GM19025 (cell line): Measurements from ENCODE around the gene CDH24.

Experiments
- ATAC-seq: cut with Tn5 transposase; IDR thresholded peaks from one replicate; pipeline ENCODE4 v1.9.1; 2021; ENCODE audit warnings: mild to moderate bottlenecking, low read depth, moderate library complexity; ENCODE audit not compliant: unreplicated experiment

CDH24 gene

DNA sequence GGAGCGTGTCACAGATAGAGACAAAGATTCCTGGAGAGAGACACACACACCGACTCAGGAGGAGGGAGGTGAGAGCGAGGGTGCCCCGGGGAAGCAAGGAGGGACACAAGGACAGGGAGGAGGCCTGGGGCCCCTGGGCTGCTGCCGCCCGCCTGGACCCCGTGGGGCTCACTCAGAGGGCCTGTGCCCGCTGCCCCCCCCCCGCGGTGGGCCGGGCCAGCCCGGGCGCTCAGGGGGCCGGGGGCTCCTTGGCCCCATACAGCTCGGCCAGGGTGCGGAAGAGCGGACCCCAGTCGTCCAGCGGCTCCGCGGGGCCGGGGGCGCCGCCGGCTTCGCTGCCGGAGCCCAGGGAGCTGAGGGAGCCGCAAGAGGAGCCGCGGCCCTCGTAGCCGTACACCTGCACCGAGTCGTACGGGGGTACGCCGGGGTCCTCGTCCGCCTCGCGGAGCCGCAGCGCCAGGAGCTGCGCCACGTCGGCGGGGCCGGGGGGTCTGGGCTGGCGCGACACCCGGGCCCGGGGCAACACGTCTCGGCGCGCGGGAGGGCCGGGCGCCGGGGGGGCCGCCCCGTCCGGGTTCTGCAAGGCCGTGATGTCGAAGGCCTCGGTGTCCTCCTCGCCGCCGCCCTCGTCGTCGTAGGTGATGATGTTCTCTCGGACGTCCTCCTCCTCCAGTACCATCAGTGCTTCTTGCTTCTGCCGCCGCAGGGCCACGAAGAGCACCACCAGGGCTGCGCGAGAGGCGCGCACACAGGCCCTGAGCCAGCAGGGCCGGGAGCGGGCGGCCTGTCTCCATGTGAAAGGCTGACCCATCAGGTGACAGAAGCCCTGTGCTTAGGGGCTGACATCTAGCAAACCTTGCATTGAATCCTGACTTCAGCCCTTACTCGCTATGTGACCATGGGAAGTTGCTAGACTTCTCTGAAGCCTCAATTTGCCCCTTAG lies 9.3 kb downstream of the CDH24 start:
- no peak for ATAC-seq

DNA sequence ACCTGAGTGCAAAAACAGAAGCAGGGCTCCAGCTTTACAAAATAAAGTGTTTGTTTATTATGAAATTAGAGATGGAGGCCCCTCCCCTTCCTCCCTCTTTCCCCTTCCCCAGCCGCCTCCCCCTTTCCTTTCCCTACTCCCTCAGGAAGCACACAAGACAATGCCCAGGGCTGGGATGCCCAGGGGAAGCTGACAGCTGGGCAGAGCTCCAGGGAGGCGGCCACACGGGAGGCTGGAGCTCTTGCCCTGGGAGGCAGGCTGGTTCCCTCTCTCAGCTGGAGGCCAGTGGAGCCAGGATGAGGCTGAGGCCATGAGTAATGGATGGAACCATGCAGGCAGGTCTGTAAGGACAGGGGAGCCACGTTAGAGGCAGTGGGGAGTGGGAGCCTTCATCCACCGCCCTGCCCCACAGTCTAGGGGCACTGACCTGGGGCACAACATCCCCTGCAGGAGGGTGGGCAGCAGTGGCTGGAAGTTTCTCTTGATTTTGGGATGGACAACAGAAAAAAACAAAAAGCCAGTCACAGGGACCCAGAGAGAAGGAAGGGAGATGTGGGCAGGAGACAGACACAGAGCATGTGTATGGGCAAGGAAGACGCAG lies 10.2 kb downstream of the CDH24 start:
- ATAC-seq, result no peak

DNA sequence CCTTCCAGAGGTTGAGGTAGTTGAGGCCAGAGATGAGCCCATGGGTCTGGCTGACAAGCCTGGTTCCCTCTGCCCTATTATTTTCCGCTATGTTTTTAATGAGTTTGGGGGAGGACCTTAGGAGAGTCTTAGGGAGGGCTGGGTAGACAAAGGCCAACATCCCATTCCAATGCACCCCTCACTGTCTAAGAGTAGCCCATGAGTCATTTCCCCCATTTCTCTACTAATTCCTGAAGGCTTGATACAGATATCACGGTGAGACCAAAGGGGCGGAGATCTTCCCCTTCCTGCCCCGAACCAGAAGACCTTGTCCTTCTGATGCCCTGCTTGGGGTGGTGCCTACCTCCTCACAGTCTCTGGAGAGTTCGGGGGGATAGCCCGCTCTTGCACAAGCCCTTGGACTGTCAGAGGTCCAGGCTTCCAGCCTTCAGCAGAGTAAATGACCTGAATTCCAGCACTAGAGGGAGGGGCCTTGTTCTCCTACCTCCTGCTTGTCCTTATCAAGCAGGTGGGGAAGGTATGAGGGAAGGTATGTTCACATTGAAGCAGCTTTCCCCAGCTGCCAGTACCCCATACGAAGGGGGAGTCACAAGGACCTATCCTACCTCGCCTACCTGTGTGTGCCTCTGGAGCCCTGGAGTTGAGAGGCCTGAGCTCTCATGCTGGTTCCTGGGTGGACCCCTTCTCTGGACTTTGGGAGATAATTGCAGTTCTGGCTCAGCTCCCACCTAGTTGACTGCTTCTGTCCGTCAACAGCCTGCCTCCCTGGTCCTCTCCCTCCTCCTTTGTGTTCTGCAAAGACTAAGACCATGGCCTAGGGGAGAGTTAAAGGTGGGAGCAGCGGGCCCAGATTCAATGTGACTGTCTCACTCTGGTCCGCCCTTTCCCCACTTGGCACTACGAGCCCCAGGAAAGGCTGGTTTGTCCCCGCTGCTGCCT lies 11.6 kb downstream of the CDH24 start:
- ATAC-seq, result no peak

DNA sequence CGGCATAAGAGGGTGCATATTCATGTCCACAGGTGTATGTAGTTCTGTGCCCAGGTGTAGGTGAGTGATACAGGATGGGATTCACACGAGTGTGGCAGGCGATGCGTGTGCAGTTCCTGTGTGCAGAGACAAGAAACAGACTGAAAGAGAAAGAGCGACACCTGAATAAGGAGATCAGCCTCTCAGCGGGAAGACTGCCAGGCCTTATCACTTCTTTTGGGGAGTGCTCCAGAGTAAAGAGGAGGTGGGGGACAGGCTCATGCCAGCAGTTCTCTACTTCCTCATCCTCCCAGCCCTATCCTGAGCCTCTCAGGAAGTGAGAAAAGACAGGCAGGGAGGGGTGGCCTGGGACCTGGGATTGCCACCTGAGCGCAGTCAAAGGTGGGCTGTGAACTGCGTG lies 12.5 kb downstream of the CDH24 start:
- ATAC-seq, result no peak

GRCh38 chr14:23043754-23044153 lies 13.6 kb downstream of the CDH24 start:
- ATAC-seq, result no peak

GRCh38 chr14:23043145-23043544 lies 14.2 kb downstream of the CDH24 start:
- no peak for ATAC-seq

DNA sequence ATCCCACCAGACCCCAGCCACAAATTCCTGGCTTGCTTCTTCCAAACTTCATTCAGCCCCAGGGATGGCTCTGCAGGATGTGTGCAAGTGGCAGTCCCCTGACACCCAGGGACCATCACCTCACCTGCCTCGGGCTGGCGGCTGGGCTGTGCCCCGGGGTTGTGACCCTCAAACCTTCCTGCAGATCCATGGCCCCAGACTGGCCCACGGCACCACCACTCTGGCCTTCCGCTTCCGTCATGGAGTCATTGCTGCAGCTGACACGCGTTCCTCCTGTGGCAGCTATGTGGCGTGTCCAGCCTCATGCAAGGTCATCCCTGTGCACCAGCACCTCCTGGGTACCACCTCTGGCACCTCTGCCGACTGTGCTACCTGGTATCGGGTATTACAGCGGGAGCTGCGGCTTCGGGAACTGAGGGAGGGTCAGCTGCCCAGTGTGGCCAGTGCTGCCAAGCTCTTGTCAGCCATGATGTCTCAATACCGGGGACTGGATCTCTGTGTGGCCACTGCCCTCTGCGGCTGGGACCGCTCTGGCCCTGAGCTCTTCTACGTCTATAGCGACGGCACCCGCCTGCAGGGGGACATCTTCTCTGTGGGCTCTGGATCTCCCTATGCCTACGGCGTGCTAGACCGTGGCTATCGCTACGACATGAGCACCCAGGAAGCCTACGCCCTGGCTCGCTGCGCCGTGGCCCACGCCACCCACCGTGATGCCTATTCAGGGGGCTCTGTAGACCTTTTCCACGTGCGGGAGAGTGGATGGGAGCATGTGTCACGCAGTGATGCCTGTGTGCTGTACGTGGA lies 15.0 kb downstream of the CDH24 start, which contains the start of gene PSMB11:
TSS of gene PSMB11 (plus strand) at position 51 of the 804 bp plus-strand sequence. CDS start at position 65, 14 bp downstream.
- no peak for ATAC-seq

DNA sequence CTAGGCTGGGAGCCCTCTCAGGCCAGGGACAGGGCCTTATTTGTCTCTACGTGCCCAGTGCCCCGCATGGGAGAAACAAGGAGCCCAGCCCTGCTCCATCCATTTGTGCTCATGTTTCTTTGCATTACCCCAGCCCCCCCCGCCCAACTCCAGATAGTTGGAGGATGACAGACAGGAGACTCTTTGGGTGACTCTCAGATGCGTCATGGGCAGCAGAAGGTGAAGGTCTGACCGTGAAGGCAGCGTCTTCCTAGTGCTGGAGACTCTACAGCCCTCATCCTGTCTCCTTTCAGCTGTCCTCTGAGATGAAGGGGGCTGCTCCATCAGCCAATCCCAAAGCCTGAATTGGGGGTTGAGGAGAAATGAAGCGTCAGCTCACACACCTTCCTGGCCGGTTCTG lies 15.6 kb downstream of the CDH24 start:
- ATAC-seq, result no peak

DNA sequence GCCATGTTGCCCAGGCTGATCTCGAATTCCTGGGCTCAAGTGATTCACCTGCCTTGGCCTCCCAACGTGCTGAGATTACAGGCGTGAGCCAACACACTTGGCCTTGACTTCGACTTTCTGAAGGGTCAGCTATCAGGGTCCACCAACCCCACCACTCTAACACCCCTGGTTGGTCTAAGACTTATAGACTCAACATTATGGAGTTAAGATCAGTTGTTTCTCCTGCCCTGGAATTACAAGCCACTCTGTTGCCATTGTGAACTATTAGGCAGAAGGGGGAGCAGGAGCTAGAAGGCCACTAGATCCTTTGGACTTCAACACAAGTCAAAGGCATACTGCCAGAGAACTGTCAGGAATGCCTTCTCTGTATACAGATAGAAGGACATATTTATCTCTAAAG lies 17.2 kb downstream of the CDH24 start:
- ATAC-seq, result no peak

- ATAC-seq, result no peak
Measured at GRCh38 chr14:23035303-23036144, 21.8 kb downstream of the CDH24 start.

DNA sequence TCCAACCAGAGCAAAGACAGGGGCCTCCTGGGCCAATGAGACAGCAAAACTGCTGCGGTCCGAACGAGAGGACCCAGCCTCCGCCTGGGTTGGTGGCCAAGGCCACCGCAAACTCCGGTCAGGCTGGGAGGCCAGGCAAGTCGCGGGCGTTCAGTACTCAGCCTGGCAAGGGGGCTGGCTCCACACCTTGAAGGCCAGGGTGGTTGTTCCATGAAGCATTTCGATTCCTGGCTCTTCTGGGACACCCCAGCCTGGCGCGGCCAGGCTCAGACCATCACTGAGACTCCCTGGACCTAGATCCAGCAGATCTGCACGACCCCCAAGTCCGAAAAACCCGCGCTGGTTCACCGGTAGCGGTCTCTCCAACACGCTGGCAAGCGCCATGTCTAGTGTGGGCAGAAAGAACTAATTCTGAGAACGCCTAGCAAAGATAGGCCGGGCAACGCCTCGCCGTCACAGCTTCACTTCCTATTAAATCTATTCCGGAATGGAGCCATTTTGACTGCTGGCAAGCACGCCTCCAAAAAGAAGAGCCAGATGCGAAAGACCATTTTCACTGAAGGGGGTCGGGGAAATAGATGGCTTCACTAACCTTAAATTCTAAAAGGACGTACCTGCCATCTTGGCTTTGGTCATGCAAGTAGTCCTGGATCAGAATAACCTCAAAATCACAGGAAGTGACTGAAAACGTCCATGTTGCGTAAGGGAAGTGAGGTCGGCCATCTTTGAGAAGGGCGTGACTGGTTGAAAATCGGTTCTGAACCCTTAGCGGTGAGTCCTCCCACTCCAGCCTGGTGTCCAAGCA lies 22.6 kb downstream of the CDH24 start, which contains the start of gene PSMB5:
TSS of gene PSMB5 (minus strand) at position 403 of the 805 bp plus-strand sequence. CDS start at position 384, 19 bp downstream.
- peak; percentile 91 for ATAC-seq

- ATAC-seq, result no peak
Measured at GRCh38 chr14:23033801-23034497, 23.4 kb downstream of the CDH24 start.

GRCh38 chr14:23033251-23033727 lies 24.0 kb downstream of the CDH24 start:
- no peak for ATAC-seq

DNA sequence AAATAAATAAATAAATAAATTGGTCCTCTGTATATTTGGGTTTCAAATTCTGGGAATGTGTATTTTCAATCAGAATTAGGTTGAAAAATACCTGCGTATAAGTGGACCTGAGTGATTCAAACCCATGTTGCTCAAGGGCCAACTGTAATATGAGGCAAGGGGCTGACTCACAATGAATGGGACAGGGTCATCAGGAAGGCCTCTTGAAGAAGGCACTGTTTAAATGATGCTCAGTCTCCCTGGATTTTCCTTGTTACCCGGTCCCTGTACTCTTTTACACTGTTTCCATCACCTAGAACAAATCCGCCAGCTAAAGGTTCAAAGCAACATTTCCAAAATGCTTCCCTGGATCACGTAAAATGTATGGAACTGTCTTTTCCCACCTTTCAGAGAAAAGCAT lies 26.4 kb downstream of the CDH24 start:
- ATAC-seq, result no peak

- no peak for ATAC-seq
Measured at GRCh38 chr14:23028799-23029198, 28.5 kb downstream of the CDH24 start.

DNA sequence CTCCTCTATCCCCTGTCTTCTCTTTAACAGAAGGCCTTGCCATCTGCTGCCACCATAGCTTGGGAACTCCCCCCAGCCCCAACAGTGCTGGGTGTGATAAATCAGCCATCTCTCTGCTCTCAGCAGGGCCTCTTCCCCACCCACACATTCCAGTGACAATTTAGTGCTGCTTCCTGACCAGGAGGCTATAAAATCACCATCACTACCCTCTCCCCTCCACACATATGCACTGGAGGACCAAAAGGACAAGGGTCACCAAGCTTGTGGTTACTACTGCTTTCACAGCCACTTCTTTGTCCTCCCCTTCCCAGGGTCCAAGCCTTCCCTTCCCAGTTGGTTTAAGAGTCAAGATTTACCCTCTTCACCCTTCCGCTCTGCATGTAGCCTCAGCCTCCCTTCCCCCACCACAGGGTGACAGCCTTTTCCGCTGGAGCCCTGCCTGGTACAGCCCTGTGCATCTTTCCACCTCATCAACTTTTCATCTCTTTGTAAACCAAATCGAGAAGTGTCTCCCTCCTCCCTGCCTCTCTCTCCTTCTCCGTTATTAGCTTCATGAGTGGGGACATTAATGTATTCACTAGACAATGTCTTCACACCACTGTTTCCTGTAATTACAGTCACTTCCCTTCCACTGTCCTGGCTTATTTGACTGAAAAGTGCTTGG lies 32.0 kb downstream of the CDH24 start:
- no peak for ATAC-seq

DNA sequence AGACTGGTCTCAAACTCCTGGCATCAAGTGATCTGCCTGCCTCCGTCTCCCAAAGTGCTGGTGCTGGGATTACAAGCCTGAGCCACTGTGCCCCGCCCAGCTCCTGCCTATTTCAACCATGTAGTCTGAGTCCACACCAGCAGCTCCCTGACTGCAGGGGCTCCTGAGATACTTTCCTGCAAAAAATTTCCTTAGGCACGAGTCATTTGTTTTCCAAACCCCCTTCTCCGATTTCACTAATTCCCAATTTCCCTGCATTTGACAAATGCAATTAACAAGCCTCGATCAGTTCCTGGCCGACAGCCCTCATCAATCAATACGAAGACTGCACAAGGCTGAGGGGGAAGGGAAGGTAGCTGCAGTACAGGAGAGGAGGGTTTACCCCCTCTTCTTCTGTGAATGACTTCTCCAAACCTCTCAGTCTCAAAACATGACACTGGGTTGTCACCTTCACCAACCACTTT lies 32.7 kb downstream of the CDH24 start:
- no peak for ATAC-seq
